Stimulated activated CD4-positive, alpha-beta T cell treated with anti-CD3 and anti-CD28 coated beads, TNF-alpha, amount 100 ng/mL, for 1 hour (primary cell): ENCODE measurements around the gene RNF157.
A peak's percentile ranks its signal among the peaks of the same experiment; 100 is the strongest.

Experiments used
- DNase-seq, 3 donors: peaks; one replicate each; pipeline ENCODE4 v3.0.0-alpha.2; 2020; ENCODE audit warnings: low read depth in 3 of 3, low spot score in 1 of 3

RNF157 gene

GRCh38 chr17:76142039-76142584, 98.2 kb downstream of the RNF157 start:
- DNase-seq: no peak

GRCh38 chr17:76141212-76142038, 98.9 kb downstream of the RNF157 start, which contains the start of gene FOXJ1:
FOXJ1 (minus strand) TSS chr17:76141245; CDS start chr17:76140395, 850 bp downstream.
- DNase-seq: peak; percentile 72 to 85 (median 84)

- no peak for DNase-seq
These were observed 99.6 kb downstream of the RNF157 start for GRCh38 chr17:76140661-76141211.

GRCh38 chr17:76139801-76140660, 100.3 kb downstream of the RNF157 start:
- DNase-seq: no peak

- no peak for DNase-seq
These were observed 101.2 kb downstream of the RNF157 start for GRCh38 chr17:76138896-76139752.

- DNase-seq: no peak
These were observed 101.9 kb downstream of the RNF157 start for GRCh38 chr17:76138234-76138895.

DNA sequence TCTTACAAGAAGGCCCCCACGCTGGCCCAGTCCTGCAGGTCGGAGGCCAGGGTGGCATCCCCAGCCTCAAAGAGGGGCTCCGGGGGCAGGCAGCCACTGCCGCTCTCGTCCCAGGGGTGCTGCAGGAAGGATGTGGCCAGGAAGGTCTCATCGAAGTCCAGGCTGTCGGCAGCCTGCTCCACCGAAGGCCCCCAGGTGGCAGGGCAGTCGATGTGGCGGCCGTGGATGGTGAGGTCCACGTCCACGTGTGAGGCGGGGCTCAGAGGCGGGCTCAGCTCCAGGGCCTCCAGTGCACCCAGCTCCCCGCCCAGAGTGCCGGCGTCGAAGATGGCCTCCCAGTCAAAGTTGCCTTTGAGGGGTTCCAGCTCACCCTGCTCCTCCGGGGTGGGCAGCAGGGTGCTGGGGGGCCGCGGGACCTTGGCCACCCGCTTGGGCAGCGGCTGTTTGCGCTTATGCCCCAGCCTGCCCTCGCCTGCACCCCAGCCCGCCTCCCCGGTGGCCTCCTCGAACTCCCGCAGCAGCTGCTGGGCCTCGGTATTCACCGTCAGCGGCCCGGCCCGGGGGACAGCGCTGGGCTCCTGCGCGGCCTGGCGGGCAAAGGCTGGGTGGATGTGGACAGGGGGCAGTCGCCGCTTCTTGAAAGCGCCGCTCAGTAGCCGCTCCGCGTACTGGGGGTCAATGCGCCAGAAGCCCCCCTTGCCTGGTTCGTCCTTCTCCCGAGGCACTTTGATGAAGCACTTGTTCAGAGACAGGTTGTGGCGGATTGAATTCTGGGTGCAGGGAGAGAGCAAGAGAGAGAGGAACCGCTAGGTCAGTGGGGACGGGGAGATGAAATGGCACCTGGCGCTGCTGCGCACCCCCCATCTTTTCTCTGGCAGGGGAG, 102.7 kb downstream of the RNF157 start:
- no peak for DNase-seq

GRCh38 chr17:76137001-76137350, 103.3 kb downstream of the RNF157 start:
- no peak for DNase-seq

DNA sequence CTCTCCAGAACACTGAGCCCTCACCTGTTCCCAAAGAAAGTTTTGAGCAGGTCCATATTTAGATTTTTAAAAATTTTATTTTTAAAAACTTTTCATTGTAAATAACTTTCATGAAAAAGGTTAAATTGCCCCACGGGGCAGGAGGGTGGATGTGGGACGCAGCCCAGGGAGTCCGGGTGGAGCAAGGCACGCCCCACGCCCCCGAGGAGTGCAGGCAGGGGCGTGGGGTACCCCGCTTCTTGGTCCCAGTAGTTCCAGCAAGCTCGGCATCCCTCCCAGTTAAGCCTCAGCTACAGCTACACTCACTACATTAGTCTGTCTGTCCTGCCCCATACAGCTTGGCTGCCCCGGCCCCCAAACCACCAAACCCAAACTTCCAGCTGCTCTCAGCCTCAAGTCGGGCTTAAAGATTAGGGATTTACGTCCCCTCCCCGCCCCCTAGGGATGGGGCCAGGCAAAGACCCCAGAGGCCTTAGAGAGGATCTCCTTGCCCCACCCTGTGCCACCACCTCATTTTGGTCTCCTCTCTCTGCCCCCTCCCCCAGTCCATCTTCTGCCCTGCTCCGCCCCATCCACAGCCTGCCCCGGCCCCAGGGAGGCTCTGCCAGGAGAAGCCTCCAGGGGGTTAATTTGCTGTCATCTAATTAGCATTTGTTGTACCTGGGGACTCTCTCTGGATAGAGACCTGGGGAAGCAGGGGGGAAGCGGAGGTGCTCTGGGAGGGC, 103.9 kb downstream of the RNF157 start:
- no peak for DNase-seq

DNA sequence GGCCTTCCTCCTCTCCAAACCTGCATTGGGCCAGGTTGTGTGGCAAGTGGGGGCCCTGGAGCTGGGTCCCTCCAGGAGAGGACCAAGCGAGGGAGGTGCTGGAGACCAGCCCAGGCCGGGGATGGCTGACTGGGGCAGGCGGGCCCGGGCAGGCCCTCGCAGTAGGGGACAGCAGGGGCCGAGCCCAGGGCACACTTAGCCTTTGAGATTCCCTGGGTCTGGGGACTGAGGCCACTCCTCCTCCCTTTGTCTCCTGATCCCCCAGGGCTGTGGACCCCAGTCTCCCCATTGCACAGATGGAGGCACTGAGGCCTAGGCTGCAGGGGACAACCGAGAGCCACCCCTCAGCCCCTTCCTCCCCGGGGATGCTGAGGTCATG, 104.5 kb downstream of the RNF157 start:
- DNase-seq: no peak

DNA sequence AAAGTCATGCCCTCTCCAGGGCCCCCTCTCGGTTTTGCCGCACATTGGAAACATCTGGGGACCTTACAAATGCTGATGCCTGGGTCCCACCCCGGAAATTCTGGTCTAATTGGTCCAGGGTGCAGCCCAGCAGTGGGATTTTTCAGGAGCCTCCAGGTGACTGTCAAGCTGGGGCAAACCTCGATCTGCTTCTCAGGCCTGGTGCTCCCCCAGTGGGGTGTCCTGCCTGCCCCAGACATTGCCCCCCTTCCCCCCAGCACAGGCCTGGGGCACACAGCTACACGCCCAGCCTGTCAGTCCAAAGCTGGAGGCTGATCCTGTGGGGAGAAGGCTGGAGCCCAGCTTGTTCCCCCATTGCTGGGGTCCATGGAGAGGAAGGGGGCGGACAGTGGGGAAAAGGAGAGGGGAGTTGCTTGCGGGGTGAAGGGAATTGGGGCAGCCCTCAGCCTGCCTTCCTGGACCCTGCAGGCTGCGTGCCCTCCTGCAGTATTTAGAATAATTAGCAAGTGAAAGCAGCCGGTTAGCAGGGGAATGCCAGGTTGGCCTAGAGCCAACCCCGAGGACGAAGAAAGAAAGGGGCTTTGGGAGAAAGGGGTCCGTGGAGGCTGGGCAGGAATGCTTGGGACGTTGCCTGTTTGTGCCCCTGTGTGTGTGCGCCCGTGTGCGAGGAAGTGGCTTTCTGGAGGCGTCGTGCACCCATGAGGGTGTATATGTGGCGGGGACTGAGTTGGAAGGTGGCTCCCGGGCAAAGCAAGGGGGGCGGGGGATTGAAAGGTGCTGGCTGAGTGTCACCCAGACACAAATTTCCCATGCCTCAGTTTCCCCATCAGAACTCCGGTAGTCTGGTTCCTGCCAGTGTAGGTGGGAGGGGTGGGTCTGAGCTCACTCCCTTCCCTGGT, 105.1 kb downstream of the RNF157 start:
- no peak for DNase-seq

DNA sequence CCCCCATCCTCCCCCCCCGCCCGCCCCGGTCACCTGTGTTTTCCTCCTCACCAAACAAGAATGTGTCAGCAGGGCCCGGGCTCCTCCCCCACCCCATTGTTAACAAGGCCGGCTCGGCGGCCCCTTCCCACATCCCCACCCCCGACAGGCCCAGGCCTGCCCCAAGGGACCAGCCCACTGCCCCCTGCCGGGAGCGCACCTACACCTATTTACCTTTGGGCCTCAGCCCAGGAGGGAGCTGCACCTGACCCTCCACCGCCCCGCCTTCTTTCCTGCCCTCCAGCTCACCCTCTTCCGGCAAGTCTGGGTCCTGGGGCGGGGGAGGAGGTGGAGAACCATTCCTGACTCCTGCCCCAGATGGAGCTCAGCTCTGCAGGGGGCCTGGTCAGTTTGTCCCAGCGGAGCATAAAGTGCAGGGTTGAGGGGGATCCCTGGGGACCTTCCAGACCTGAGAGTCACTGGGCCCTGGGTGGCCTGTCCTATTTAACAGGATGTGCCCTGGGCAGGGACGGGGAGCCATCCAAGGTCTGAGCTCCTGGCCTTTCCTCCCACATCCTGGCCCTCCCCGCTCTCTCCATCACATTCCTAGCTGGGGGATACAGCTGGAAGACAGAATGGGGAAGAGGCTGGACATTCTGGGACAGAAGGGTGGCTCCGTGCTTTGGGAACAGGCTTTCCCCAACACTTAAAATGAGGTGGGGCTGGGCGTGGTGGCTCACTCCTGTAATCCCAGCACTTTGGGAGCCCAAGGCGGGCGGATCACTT, 107.5 kb downstream of the RNF157 start:
- no peak for DNase-seq

GRCh38 chr17:76131692-76132573, 108.4 kb downstream of the RNF157 start:
- no peak for DNase-seq

GRCh38 chr17:76131051-76131691, 109.1 kb downstream of the RNF157 start:
- DNase-seq: no peak

- no peak for DNase-seq
These were observed 109.8 kb downstream of the RNF157 start for GRCh38 chr17:76130473-76130872.
